Activated T-helper 1 cell treated with Interleukin-2 at 50 U/mL for 16 hours (primary cell): ENCODE results near the gene UBE2I.

Experiments used
- DNase-seq: peaks from one replicate; pipeline ENCODE4 v3.0.0-alpha.2; 2020; ENCODE audit warnings: low read depth

The UBE2I gene

DNA sequence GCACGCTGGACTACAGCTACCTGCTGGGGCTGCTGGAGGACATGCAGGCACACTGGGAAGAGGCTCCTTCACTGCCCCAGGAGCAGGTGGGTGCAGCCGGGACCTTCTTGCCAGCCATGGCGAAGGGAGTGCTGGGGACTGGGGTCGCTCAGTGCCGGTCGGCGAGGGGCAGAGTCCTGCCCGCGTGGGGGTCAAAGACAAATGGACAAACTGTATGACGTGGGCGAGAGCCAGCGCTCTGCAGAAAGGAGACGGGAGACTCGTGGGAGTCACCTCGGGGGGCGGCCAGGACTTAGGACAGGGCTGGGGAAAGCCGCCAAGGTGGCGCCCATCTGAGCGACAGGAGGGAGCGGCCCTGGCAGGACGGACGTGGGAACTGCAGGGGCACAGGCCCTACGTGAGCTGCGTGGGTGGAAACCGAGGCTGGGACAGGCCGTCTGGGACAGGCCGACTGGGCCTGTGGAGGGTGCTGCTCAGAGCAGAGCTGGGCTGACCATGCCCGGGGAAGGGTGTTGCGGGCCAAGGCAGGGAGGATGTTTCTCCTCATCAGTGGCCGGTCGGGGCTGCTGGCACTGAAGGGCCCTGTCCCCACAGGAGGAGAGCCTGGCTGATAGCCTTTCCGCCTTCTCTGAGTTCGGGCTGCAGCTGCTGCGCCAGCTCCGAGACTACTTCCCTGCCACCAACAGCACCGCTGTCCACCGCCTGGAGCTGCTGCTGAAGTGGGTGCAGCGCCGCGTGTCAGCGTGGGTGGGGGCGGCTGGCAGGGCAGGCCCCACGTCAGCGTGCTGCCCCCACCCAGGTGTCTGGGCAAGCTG lies 34.2 kb downstream of the UBE2I start:
- no peak for DNase-seq

DNA sequence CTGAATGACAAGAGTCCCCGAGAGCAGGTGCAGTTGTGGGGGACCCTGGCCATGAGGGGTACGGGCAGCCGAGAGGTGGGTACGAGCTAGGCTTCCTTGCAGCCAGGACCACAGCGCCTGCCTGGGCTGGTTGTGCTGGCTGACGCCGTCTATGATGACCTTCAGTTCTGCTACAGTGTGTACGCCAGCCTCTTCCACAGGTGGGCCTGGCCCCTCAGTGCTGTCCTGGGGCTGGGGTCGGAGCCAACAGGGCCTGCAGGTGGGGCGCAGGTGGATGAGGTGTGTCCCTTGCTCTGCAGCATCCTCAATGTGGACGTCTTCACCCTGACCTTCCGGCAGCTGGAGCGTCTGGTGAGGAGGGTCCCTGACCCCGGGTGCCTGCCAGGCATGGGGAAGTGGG lies 35.1 kb downstream of the UBE2I start:
- no peak for DNase-seq

DNA sequence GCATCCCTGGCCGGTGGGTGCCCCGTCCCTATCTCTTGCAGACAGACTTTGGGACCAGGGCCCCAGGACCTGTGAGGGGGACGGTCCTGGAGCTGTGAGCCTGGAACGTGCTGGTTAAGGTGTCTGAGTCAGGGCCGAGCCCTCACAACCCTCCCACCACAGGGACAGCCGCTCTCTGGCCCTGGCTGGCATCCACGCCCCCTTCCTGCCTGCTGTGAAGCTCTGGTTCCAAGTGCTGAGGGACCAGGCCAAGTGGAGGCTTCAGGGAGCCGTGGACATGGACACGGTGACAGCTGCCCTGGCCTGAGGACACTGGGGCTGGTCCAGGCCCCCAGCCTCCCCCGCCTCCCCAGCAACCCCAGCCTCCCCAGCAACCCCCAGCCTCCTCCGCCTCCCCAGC lies 35.7 kb downstream of the UBE2I start:
- DNase-seq = no peak

DNA sequence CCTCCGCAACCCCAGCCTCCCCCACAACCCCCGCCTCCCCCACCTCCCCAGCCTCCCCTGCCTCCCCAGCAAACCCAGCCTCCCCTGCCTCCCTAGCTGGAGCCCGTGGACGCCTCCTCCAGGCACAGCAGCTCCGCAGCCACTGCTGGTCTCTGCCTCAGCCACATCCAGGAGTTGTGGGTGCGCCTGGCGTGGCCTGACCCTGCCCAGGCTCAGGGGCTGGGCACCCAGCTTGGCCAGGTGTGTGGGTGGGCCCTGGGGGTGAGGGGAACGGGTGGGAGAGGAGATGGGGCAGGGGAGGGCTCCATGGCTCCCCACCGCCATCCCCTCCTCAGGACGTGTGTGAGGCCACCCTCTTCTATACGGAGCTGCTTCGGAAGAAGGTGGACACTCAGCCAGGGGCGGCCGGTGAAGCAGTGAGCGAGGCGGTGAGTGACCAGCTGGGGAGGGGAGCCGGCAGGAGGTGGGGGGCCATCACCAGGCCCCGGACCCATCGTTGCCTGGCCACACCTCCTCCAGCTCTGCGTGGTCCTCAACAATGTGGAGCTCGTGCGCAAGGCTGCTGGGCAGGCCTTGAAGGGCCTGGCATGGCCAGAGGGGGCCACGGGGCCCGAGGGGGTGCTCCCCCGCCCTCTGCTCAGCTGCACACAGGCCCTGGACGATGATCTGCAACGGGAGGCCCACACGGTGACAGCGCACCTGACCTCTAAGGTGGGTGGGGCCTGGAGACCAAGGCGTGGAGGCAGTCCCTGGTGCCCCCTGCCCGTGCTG lies 36.4 kb downstream of the UBE2I start:
- DNase-seq = no peak

DNA sequence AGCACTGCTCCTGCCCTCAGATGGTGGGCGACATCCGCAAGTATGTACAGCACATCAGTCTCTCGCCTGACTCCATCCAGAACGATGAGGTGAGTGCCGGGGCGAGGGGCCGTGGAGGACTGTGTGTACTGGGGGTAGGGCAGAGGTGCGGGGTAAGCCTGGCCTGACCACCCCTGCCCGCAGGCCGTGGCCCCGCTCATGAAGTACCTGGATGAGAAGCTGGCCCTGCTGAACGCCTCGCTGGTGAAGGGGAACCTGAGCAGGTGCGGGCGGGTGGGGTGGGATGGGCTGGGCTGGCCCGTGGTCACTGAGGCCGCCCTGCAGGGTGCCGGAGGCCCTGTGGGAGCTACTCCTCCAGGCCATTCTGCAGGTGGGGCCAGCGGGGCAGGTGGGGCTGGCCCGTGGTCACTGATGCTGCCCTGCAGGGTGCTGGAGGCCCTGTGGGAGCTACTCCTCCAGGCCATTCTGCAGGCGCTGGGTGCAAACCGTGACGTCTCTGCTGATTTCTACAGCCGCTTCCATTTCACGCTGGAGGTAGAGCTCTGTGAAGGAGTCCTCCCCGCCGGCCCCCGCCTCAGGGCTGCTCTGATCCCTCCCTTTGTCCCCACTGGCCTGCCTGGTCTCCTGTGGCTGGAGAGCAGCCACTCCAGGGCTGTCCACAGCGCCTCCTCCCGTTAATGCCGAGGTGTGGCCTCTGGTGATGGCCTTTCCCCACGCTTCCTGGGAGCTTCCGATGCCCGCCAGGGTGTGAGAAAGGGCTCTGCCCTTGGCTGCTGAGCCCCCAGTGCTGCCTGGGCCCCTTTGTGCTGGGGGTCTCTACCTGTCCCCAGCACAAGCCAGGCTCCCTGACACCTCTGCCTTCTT lies 37.2 kb downstream of the UBE2I start:
- no peak for DNase-seq

DNA sequence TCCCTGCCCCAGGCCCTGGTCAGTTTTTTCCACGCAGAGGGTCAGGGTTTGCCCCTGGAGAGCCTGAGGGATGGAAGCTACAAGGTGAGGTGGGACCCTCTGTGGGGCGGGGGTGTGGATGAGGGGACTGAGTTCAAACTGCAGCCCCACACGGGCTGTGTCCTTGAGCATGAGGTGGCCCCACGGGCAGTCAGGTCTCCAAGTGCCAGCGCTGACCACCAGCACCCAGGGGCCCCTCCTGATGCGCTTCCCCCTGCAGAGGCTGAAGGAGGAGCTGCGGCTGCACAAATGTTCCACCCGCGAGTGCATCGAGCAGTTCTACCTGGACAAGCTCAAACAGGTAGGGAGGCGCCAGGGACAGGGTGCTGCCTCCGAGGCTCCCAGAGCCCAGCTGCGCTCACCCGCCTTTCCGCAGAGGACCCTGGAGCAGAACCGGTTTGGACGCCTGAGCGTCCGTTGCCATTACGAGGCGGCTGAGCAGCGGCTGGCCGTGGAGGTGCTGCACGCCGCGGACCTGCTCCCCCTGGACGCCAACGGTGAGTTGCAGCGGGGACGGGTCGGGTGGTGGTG lies 37.9 kb downstream of the UBE2I start:
- DNase-seq = no peak

DNA sequence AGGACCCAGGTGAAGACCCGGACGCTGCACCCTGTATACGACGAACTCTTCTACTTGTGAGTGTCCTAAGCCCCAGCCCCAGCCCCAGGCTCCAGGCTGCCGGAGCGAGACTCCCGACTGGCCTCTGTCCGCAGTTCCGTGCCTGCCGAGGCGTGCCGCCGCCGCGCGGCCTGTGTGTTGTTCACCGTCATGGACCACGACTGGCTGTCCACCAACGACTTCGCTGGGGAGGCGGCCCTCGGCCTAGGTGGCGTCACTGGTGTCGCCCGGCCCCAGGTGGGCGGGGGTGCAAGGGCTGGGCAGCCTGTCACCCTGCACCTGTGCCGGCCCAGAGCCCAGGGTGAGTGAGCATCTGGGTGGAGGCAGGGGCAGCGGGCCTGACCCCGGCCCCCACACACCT lies 38.5 kb downstream of the UBE2I start:
- no peak for DNase-seq

DNA sequence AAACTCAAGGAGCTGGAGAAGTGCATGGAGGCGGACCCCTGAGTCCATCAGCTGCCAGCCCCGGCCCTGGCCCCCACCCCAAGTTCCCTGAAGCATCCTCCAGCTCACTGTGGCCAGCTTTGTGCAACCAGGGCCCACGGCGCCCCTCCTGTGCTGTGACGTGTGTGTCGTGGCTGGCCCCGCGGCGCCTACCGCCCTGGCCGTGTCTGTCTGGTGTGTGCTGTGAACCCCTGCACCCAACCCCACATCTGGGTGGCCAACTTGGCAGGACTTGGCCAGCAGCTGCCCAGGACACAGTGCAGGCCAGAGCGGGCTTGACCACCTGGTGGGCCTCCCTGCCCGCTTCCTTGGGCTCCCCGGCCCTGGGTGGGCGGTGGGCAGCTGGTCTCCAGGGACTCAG lies 39.0 kb downstream of the UBE2I start:
- DNase-seq = no peak

DNA sequence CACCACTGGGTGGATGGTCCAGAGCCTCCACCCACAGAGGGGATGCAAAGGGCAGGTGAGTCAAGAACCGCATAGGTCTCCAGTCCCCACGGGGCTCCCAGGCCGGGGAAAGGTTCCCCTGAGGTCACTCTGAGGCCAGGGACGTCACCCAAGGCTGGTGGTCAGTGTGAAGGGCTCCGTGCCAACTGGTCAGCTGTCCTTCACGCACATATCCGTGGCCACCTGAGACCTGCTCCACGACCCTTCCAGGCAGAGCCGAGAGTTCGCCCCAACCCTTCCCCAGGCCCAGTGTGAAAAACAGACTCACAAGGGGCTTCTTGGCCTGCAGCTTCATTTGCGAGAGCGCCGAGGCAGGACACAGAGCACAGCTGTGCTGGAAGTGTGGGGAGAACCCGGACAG lies 39.5 kb downstream of the UBE2I start:
- DNase-seq = no peak

DNA sequence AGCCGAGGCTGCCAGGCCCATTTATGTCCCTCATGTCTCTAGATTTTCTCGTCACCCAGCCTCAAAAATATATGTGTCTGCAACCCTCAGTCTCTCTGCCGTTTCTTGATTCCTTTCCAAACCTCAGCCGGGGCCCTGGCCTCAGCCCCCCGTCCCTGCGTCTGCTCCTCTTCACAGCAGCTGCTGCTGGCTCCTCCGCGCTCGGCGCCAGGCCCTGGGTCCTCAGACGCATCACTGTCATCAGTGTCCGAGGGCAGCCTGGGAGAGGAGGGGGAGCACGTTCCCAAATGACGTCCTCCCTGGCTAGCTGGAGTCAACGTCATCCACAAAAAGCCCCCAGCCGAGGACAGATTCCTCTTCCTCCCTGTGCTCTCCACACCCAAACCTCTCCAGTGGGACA lies 39.9 kb downstream of the UBE2I start:
- no peak for DNase-seq

DNA sequence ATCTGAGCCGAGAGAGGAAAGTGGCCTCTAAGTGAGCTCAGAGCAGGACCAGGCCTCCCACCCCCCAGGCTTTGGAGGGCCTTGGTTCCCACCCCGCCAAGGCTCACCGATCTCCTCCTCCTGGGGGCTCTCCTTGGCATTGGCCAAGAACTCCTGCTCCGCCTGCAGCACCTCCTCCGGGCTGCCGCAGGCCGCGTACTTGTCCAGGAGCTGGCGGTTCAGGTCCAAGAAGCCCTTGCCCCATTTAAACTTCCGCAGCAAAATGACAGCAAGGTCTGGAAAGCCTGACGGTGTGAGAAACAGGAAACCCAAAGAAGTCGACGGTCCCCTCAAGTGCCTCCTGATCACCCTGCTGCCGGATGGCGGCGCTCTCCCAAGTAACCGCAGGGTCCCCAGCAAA lies 40.5 kb downstream of the UBE2I start:
- DNase-seq = no peak

DNA sequence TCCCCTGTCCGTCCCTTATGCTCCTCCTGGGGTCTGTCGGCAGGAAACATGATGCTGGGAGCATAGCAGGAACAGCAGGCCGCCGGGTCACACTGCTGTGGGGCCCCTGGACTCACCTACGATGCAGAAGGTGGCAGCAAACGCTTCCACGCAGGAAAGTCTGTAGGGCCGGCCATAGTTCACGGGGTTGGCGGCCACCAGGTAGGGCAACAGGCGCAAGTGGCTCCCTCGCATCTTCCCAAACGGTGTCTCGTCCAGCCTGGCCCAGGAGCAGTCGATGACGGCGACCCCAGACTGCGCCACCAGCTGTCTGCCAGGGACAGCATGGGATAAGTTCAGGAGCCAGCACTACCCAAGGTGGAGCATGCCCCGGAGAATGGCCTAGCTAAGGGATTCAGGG lies 41.3 kb downstream of the UBE2I start:
- no peak for DNase-seq

DNA sequence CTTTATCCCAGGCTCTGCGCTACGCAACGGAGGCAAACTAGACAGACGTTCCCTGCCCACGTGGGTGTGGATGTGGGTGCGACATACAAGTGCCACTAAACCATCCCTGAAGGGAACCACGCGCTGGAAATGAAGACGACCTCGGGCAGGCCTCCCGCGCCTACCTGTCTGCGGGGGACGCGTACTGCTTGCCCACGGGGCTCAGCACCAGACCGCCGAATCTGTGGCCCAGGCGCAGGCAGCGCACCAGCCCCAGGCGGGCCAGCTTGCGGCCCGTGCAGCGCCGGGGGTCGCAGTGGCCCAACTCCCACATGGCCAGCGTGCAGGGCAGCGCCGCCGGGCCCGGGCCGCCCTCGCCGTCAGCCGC lies 41.8 kb downstream of the UBE2I start:
- DNase-seq = no peak

DNA sequence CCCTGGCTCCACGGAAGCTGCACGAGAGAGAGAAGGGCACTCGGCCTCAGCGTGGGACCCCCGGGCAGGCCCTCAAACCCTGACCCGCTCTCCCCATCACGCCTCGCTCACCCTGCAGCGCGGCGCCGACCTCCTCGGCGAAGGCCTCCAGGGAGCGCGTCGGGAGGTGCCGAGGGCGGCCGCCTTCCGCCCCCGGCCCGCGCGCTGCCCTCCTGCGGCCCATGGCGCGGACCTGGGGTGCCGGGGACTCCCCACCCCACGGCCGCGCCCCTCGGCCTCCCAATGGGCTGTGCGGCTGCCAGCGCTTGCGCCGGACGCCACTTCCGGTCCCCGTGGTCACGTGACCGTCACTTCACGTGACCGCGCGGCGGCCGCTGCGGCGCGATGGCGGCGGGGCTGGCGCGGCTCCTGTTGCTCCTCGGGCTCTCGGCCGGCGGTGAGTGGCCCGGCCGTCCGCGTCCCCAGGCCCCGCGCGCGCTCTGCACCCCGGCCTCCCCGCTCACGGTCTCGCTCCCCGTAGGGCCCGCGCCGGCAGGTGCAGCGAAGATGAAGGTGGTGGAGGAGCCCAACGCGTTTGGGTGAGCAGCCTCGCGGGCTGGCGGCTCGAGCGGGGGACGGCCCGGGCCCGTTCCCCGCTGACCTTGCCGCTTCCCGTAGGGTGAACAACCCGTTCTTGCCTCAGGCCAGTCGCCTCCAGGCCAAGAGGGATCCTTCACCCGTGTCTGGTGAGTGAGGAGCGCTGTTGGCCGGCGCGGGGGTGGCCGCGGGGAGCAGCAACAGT lies 42.3 kb downstream of the UBE2I start, which contains the start of the genes GNPTG and TSR3:
Gene GNPTG, plus strand, starts transcription at position 350 of the 781 bp plus-strand sequence. Its CDS starts 35 bp downstream, at position 385.
Gene TSR3, minus strand, starts transcription at position 297 of the 781 bp plus-strand sequence. Its CDS starts 74 bp downstream, at position 223.
- peak; percentile 83 for DNase-seq

DNA sequence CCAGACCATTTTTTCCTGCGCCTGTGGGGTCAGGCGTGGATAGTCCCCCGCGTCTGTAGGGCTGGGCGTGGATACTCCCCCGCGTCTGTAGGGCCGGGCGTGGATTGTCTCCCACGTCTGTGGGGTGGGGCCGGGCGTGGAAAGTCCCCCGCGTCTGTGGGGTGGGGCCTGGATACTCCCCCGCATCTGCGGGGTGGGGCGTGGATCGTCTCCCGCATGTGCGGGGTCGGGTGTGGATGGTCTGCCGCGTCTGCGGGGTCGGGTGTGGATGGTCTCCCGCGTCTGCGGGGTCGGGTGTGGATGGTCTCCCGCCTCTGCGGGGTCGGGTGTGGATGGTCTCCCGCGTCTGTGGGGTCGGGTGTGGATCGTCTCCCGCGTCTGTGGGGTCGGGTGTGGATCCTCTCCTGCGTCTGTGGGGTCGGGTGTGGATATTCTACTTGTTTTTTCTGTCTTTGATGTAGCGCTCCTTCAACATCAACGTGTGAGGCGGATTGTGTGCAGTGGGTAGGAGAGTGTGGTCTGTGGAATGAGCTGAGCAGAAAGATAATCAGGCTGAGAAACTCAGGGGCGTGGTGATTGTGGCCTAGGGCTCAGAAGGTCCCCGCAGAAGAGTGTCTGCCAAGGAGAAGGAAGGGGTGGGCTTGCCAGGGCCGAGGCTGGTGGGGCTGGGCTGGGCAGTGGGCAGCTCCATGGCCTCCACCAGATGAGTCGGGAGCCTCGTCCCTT lies 45.5 kb downstream of the UBE2I start:
- no peak for DNase-seq

DNA sequence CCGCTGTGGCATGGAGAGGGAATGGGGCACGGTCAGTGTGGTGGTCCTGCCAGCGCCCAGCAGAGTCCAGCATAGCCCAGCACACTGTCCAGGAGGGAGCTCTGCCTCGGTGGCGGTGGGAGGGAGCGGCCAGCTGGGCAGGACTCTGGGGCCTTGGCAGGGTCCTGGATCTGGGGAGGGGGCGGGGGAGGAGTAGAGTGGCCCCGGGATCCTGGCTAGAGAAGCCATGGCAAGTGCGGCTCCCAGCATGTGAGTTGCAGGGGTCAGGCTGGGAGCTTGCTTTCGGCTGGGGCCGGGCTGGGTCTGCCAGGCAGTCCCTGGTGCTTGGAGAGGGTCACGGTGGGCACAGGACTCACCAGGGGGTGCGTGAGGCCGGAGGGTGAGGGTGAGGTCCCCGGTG lies 46.2 kb downstream of the UBE2I start:
- no peak for DNase-seq

DNA sequence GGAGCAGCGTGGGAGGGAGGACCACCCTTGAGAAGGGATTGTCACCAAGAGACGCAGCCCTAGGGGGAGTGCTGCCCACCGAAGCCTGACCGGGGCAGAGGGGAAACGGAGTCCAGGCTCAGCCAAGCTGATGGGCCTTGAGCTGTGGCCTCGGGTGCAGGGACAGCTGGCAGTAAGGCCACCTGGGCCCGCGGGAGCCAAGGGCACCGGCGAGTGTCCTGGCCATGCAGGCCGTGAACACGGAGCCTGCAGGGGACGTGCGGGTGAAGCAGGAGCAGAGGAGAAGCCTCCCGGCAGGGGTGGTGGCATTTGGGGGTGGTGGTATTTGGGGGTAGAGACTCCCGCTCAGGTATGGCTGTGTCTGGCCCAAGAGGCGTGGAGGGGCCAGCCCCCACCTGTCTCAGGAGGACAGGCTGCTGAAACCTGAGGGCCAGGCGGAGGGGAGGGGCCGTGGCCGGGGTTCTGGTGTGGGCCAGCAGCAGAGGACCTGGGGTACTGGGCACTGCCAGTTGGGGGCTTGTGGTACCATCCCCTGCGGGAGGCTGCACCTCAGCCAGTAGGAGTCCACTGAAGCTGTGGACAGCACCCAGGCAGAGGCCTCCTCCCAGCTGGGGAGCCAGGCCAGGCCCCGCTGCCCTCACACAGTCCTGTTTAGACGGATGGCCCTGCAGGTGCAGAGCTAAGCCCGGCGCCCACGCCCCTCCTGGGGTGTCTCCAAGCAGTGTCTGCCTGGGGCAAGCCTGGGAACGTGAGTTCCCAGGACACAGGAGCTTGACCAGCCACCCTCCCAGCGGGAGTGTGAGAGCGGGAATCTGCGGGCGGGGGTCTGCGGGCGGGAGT lies 46.8 kb downstream of the UBE2I start:
- DNase-seq = no peak

DNA sequence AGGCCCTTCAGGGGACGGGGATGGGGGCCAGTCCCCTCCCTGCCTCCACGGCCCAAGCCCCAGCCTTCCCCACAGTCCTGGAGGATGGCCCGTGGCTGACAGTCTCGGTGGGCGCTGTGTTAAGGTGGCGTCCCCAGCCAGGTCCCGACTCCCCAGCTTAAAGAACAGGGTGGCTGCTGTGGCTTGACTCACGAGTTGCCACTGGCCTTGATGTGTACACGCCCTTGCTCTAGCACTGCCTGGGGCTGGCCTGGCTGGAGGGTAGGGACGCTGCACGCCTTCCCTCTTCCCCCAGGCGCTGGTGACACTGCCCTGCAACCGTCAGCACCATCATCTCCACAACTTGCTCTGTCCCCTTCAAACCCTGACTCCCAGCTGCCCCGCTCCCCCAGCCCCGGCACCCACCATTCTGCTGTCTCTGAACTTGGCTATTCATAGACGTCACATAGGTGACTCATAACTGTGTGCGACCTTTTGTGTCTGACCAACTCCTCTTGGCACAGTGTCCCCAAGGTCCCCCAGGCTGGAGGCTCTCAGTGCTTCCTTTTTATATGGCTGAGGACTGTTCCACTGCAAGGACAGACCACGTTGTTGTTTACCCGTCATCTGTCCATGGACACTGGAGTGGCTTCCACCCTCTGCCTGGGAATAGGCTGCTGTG lies 48.6 kb downstream of the UBE2I start:
- no peak for DNase-seq
